Choroid plexus epithelial cell (primary cell): ENCODE results near the gene SPRR3.

ENCODE experiments used
- DNase-seq: peaks from one replicate; pipeline ENCODE4 v3.0.0-alpha.2; 2010; ENCODE audit warnings: low read depth
- H3K4me3 ChIP-seq: 2 replicates; pipeline ENCODE4 v1.5.1; 2011; ENCODE audit warnings: low read depth, mild to moderate bottlenecking, control low read depth, low read length, moderate library complexity
- CTCF ChIP-seq: conservative IDR thresholded peaks from 2 replicates; pipeline ENCODE4 v1.5.1; 2011; ENCODE audit warnings: low read depth, mild to moderate bottlenecking, control low read depth, inconsistent platforms, low read length, moderate library complexity

The SPRR3 gene

GRCh38 chr1:152961226-152961891 is 40.2 kb upstream of the SPRR3 start:
- no peak for TF ChIP-seq CTCF
- no peak overlapping the region for H3K4me3 ChIP-seq
- no peak for DNase-seq

GRCh38 chr1:152962876-152963415 is 38.6 kb upstream of the SPRR3 start:
- H3K4me3 ChIP-seq: no peak overlapping the region
- no peak for TF ChIP-seq CTCF
- no peak for DNase-seq

GRCh38 chr1:152964536-152964935 is 37.0 kb upstream of the SPRR3 start:
- no peak for DNase-seq
- no peak overlapping the region for H3K4me3 ChIP-seq
- no peak for TF ChIP-seq CTCF

- no peak for TF ChIP-seq CTCF
- DNase-seq: no peak
- no peak overlapping the region for H3K4me3 ChIP-seq
These were observed 35.7 kb upstream of the SPRR3 start for GRCh38 chr1:152965853-152966252.

GRCh38 chr1:152967201-152967600 is 34.3 kb upstream of the SPRR3 start:
- TF ChIP-seq CTCF: no peak
- DNase-seq: no peak
- no peak overlapping the region for H3K4me3 ChIP-seq

- no peak overlapping the region for H3K4me3 ChIP-seq
- no peak for DNase-seq
- TF ChIP-seq CTCF: no peak
These were observed 33.3 kb upstream of the SPRR3 start for GRCh38 chr1:152968248-152968647.

GRCh38 chr1:152969036-152969435 is 32.5 kb upstream of the SPRR3 start:
- DNase-seq: no peak
- no peak for TF ChIP-seq CTCF
- H3K4me3 ChIP-seq: no peak overlapping the region
